Epithelial cell of esophagus (primary cell): ENCODE data around the gene LSR.

Source experiments
- DNase-seq: peaks from one replicate; pipeline ENCODE4 v3.0.0; 2010; ENCODE audit warnings: low read depth
- H3K4me3 ChIP-seq: 2 replicates; pipeline ENCODE4 v1.5.1; 2011; ENCODE audit warnings: mild to moderate bottlenecking, low read length, control low read depth
- CTCF ChIP-seq: IDR thresholded peaks from 2 replicates; pipeline ENCODE4 v1.5.1; 2011; ENCODE audit warnings: low read depth, mild to moderate bottlenecking, low read length, control low read depth, inconsistent platforms; ENCODE audit not compliant: insufficient read depth; ENCODE audit errors: missing control alignments

Gene LSR

DNA sequence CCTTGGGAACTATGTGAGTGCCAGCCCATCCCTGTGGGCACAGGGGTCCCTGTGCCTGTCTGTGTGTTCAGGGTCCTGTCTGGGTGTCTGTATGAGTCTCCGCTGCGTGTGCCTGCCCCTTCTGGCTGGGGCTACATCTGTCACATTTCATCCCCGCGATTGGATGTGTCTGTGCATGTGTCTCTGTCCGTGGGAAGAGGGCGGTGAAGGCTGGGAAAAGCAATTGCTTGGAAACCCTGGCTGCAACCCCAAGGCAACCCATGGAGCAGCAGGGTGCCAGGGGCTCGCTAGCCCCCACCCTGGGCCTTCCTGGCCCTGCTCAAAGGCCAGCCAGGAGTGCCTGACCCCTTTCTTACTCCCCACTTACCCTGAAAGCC lies 44.5 kb downstream of the LSR start:
- no peak for DNase-seq
- no peak overlapping the region for H3K4me3 ChIP-seq
- TF ChIP-seq CTCF, result no peak

GRCh38 chr19:35293808-35294207 lies 45.0 kb downstream of the LSR start:
- H3K4me3 ChIP-seq, result no peak overlapping the region
- no peak for TF ChIP-seq CTCF
- no peak for DNase-seq

GRCh38 chr19:35294328-35294727 lies 45.5 kb downstream of the LSR start:
- no peak for TF ChIP-seq CTCF
- H3K4me3 ChIP-seq, result no peak overlapping the region
- no peak for DNase-seq

DNA sequence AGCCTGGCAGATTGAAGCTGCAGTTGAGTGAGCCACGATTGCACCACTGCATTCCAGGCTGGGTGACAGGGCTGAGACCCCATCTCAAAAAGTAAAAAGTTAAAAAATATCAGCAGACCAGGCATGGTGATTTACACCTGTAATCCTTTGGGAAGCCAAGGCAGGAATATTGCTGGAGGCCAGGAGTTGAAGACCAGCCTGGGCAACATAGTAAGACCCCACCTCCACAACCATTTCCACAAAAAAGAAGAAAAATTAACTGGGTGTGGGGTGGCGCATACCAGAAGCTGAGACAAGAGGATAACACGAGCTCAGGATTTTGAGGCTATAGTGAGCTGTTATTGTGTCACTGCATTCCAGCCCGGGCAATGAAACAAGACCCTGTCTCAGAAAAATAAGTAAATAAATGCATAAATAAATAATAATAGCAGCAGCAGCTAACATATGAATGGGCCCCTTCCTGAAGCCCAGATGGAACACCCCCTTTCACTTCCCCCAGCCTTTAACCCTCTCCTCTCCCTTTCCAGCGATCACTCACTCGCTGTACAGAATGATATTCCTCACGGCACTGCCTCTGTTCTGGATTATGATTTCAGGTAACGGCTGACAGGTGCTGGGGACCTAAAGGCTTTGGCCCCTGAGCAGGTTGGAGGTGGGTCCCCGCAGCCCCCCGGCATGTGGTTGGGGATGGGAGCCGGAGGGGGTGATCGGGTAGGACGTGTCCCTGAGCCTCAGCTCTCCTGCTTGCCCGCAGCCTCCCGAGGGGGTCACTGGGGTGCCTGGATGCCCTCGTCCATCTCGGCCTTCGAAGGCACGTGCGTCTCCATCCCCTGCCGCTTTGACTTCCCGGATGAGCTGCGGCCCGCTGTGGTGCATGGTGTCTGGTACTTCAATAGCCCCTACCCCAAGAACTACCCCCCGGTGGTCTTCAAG lies 46.3 kb downstream of the LSR start:
- no peak overlapping the region for H3K4me3 ChIP-seq
- no peak for DNase-seq
- TF ChIP-seq CTCF, result no peak

DNA sequence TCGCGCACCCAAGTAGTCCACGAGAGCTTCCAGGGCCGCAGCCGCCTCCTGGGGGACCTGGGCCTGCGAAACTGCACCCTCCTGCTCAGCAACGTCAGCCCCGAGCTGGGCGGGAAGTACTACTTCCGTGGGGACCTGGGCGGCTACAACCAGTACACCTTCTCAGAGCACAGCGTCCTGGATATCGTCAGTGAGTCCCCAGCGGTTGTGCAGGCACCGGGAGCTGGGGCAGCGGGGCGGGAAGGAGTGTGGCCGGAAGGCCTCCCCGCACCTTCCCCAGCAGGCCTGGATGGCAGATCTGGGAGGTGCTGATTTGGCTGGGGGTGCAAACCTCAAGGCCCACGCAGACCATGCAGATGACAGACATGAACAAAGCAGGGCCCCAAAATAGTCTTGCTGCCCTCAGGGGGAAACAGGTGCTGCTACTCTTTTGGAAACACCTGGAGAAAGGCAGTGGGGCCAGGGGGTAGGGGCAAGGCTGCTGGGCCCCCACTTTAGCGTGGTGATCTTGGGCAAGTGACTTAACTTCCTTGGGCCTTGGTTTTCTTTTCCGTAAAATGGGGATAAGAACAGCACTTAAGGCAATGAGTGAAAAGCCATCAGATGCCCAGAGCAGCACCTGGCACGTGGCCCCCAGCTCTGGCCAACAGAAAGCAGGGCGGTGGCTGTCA lies 47.1 kb downstream of the LSR start:
- TF ChIP-seq CTCF, result no peak
- H3K4me3 ChIP-seq, result no peak overlapping the region
- DNase-seq, result no peak

DNA sequence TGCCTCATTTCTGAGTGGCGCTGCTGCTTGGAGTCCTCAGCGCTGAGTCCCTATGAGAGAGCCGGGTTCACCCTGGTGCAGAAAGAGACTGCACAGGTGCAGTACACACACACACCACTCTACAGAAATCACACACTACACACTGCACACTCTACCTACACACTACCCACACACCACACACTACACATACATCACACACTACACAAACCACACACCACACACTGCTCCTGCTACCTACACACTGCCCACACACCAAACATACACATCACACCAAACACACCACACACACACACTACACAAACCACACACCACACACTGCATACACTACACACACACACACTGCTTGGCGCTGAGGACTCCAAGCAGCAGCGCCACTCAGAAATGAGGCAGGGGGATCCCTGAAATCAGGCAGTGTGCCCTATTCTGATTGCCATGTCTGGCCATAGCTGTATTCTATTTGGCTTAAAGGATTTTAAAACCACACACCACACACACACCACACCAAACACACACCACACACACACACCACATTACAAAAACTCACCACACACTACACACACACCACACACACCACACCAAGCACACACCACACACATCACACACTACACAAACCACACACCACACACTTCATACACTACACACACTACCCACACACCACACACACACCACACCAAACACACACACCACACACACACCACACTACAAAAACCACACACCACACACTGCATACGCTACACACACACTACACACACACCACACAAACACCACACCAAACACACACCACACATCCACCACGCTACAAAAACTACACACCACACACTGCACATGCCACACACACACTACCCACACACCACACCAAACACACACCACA lies 48.1 kb downstream of the LSR start:
- TF ChIP-seq CTCF, result no peak
- no peak for DNase-seq
- no peak overlapping the region for H3K4me3 ChIP-seq
